ENCODE measurements around the gene SHTN1.

SHTN1 gene

GRCh38 chr10:116857156-116857555 lies 147.8 kb downstream of the SHTN1 start:
- ATAC-seq: no peak

GRCh38 chr10:116853701-116854100 lies 151.3 kb downstream of the SHTN1 start:
- ATAC-seq: no peak
- TF ChIP-seq PATZ1 (CRISPR knock-in tag; IDR thresholded peaks at IDR 0.05; ENCODE audit: borderline replicate concordance) (no peak), ARNTL (CRISPR knock-in tag; IDR thresholded peaks at IDR 0.05; ENCODE audit: borderline replicate concordance, low read depth) (no peak), ISL1 (CRISPR knock-in tag; IDR thresholded peaks at IDR 0.05) (no peak), ZNF8 (CRISPR knock-in tag; IDR thresholded peaks at IDR 0.05) (no peak), BACH2 (CRISPR knock-in tag; IDR thresholded peaks at IDR 0.05; ENCODE audit: borderline replicate concordance) (no peak), SNAI2 (CRISPR knock-in tag; IDR thresholded peaks at IDR 0.05) (no peak), TOX (CRISPR knock-in tag; IDR thresholded peaks at IDR 0.05; ENCODE audit: borderline replicate concordance) (no peak), ESRRG (CRISPR knock-in tag; IDR thresholded peaks at IDR 0.05) (no peak), ZFP30 (CRISPR knock-in tag; IDR thresholded peaks at IDR 0.05) (no peak), RARB (CRISPR knock-in tag; IDR thresholded peaks at IDR 0.05) (no peak), ZNF70 (CRISPR knock-in tag; IDR thresholded peaks at IDR 0.05) (no peak)
- TF ChIP-seq, protein P1, sequence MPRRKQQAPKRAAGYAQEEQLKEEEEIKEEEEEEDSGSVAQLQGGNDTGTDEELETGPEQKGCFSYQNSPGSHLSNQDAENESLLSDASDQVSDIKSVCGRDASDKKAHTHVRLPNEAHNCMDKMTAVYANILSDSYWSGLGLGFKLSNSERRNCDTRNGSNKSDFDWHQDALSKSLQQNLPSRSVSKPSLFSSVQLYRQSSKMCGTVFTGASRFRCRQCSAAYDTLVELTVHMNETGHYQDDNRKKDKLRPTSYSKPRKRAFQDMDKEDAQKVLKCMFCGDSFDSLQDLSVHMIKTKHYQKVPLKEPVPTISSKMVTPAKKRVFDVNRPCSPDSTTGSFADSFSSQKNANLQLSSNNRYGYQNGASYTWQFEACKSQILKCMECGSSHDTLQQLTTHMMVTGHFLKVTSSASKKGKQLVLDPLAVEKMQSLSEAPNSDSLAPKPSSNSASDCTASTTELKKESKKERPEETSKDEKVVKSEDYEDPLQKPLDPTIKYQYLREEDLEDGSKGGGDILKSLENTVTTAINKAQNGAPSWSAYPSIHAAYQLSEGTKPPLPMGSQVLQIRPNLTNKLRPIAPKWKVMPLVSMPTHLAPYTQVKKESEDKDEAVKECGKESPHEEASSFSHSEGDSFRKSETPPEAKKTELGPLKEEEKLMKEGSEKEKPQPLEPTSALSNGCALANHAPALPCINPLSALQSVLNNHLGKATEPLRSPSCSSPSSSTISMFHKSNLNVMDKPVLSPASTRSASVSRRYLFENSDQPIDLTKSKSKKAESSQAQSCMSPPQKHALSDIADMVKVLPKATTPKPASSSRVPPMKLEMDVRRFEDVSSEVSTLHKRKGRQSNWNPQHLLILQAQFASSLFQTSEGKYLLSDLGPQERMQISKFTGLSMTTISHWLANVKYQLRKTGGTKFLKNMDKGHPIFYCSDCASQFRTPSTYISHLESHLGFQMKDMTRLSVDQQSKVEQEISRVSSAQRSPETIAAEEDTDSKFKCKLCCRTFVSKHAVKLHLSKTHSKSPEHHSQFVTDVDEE (CRISPR knock-in tag; IDR thresholded peaks at IDR 0.05): no peak
- TF ChIP-seq, protein P2, sequence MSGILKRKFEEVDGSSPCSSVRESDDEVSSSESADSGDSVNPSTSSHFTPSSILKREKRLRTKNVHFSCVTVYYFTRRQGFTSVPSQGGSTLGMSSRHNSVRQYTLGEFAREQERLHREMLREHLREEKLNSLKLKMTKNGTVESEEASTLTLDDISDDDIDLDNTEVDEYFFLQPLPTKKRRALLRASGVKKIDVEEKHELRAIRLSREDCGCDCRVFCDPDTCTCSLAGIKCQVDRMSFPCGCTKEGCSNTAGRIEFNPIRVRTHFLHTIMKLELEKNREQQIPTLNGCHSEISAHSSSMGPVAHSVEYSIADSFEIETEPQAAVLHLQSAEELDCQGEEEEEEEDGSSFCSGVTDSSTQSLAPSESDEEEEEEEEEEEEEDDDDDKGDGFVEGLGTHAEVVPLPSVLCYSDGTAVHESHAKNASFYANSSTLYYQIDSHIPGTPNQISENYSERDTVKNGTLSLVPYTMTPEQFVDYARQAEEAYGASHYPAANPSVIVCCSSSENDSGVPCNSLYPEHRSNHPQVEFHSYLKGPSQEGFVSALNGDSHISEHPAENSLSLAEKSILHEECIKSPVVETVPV (CRISPR knock-in tag; IDR thresholded peaks at IDR 0.05): no peak
- TF ChIP-seq, protein P3, sequence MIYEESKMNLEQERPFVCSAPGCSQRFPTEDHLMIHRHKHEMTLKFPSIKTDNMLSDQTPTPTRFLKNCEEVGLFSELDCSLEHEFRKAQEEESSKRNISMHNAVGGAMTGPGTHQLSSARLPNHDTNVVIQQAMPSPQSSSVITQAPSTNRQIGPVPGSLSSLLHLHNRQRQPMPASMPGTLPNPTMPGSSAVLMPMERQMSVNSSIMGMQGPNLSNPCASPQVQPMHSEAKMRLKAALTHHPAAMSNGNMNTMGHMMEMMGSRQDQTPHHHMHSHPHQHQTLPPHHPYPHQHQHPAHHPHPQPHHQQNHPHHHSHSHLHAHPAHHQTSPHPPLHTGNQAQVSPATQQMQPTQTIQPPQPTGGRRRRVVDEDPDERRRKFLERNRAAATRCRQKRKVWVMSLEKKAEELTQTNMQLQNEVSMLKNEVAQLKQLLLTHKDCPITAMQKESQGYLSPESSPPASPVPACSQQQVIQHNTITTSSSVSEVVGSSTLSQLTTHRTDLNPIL (CRISPR knock-in tag; IDR thresholded peaks at IDR 0.05; ENCODE audit: low read depth): no peak

More at GRCh38 chr10:116857156-116857555, 147.8 kb downstream of the SHTN1 start:
- TF ChIP-seq, protein P3 (CRISPR knock-in tag; IDR thresholded peaks at IDR 0.05; ENCODE audit: low read depth): no peak
- TF ChIP-seq BACH2 (CRISPR knock-in tag; IDR thresholded peaks at IDR 0.05; ENCODE audit: borderline replicate concordance) (no peak), ESRRG (CRISPR knock-in tag; IDR thresholded peaks at IDR 0.05) (no peak), ZNF565 (CRISPR knock-in tag; conservative IDR thresholded peaks at IDR 0.05; ENCODE audit: low read depth) (no peak), ISL1 (CRISPR knock-in tag; IDR thresholded peaks at IDR 0.05) (no peak), PPARA (CRISPR knock-in tag; IDR thresholded peaks at IDR 0.05; ENCODE audit: borderline replicate concordance) (no peak), ARNTL (CRISPR knock-in tag; IDR thresholded peaks at IDR 0.05; ENCODE audit: borderline replicate concordance, low read depth) (no peak), SNAI2 (CRISPR knock-in tag; IDR thresholded peaks at IDR 0.05) (no peak), CSDC2 (CRISPR knock-in tag; IDR thresholded peaks at IDR 0.05) (no peak), ZFP3 (CRISPR knock-in tag; IDR thresholded peaks at IDR 0.05) (no peak), TCF4 (CRISPR knock-in tag; IDR thresholded peaks at IDR 0.05; ENCODE audit: borderline replicate concordance) (no peak), ZFP30 (CRISPR knock-in tag; IDR thresholded peaks at IDR 0.05) (no peak), ZC3H10 (CRISPR knock-in tag; IDR thresholded peaks at IDR 0.05) (no peak), OSR1 (CRISPR knock-in tag; IDR thresholded peaks at IDR 0.05) (no peak), POU6F1 (CRISPR knock-in tag; IDR thresholded peaks at IDR 0.05; ENCODE audit: borderline replicate concordance, low read depth) (no peak)
- TF ChIP-seq, protein P1 (CRISPR knock-in tag; IDR thresholded peaks at IDR 0.05): no peak
- TF ChIP-seq, protein P2 (CRISPR knock-in tag; IDR thresholded peaks at IDR 0.05): no peak

Data from SK-N-SH treated with all-trans-retinoic acid at 6 μM for 48 hours (cell line).